Right kidney (tissue), 1 donor: ENCODE results near the gene CAVIN2.

Source experiments
- DNase-seq: peaks from one replicate; pipeline ENCODE4 v3.0.0-alpha.2; 2016

The CAVIN2 gene

DNA sequence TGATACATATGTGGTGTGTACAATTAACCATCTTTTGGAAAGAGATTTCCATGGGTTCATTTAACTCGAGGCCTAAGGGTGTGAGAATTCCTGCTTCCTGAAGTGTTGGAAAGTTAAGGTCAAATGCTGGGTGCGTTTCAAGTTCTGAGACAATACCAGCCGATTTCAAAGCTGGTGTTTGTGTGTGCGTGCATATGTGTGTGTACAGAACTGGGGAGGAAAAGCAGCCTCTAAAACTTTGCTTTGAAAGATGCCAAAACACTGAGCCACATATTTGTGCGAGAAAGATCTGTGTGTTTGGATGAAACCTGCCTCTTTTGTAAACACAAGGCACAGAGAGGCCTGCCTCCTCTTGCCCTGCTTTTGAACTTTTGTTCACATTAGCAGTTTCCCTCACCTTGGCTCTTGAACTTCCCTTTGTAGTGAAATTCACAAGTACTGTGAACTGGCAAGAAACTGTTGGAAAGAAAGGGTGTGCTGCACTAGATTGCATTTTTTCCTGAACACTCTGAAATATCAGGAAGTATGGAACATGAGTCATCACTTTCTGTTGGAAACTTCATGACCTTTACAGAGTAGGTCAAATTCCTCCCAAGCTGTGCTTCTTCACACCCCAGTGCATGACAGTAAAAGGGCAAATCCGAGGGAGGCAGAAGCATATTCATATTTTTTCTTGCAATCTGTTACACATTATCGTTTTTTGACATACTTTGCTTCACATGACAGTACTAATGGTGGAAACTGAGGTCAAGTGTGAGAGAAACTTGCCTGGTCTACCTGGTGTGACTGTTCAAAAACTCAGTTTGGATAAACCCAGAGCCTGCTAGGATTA is 20.0 kb upstream of the CAVIN2 start:
- peak; percentile 49 for DNase-seq

DNA sequence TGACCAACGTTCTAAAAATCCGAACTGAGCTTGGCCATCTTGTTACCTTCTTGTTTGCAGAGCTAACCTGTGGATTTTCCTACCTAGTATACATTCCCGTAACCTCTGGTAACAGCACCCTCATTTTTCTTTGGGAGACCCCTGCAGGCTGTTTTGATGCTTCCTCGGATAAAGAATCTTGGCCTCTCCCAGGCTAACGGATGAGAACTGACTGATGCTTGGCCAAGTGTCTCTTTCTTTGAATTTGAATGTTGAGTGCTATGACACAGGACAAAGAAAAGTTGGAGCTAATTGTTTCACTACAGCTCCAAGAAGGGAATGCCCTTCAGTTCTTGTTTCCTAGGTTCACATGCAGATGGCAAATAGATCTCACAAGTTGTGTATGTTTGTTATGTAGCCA is 19.3 kb upstream of the CAVIN2 start:
- DNase-seq = no peak

DNA sequence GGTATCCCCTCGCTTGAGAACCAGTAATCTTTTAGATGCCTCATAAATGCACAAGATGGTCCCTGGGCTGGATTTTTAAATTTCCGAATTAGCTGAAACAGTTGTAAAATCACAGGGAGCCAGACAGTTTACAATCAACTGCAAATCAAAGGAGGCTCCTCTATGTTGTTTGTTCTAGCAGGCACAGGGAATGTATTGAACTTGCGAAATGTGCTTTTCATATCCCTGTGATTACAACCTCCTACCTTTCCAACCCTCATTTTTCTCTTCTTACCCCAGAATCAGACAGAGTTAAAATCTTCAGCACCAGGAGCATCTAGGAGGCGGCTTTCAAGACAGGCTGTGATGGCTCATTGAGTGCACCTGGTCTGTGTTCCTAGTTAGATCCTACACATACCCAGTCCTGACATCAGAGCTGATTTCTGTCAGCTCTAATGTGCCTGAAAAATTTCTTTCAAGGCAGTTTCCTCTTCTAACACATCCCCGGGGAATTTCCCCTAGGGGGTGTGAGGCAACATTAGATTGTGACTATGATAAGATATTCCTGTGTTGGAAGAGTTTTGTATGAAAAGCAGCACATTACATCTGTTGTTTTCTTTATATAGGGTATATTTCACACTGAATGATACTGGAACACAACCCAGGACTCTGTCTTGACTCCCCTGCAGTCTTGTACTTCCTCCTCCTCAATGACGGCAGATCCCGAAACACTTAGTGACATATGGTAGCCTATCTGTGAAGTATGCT is 17.9 kb upstream of the CAVIN2 start:
- DNase-seq = no peak

DNA sequence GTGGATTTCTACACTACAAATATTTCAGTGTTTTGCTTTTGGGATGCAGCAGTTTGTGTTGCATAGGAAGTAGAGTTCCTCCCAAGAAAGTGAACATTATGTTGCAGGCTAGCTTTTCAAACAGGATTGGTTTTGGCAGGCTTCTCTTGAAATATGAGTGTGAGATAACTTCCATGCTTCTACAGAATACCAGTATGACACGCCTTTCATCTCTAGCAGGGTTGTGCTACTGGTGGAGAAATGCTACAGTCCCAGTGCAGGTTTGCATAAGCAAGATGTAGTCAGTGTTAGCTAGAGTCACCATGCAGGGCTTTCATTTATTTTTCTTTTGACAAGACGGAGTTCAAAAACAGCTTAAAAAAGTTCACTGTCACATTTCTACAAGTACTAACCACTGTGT is 17.1 kb upstream of the CAVIN2 start:
- DNase-seq = no peak

DNA sequence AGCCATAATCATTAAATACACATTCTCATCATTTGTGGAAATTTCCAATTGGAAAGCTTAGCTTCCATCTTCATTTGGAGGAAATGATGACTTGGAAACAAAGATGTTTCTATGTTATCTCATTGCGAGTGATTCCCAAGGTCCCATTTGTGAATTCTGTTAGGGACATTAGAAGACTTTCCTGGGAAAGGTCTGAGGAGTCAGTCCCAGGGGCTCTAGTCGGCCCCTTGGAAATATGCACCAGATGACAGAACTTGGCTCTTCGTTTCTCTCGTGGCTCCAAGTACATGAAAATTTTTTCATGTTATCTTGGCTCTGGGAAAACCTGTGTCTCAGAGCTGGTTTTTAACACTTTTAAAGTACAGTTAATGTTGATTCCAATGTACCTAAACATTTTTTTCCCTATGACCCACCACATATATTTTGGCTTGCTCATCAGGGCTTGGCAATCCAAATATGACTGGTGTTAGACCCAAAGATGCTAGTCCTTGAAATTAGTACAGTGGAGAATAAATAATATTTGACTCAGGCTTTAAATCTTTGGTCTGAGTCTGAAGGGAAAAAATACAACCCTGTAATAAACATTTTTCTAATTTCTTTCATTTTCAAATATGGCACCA is 15.4 kb upstream of the CAVIN2 start:
- DNase-seq = no peak

DNA sequence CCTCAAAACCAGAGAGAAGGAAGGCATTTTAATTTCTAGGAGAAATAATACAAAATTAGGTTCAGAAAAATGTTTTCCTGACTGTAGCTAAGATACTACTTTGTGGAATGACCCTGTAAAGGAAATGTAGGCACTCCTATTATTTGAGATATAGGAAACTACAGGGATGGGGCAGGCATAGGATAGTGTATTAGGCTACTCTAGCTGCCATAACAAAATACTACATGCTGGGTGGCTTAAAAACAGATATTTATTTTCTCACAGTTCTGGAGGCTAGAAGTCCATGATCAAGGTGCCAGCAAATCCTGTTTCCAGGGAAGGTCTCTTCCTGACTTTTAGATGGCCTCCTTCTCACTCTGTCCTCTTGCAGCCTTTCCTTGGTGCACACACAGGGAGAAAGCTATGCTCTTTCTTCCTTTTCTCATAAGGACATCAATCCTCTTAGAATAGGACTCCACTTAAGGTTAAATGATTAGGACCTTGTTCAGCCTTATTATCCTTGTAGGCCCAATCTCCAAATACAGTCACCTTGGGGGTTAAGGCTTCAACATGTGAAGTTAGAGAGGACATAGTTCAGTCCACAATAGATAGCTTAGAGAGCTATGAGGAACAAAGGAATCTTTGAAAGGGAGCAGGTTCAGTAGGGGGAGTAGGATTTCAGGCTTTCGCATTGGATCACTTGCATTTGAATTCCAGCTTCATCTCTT is 14.0 kb upstream of the CAVIN2 start:
- no peak for DNase-seq

DNA sequence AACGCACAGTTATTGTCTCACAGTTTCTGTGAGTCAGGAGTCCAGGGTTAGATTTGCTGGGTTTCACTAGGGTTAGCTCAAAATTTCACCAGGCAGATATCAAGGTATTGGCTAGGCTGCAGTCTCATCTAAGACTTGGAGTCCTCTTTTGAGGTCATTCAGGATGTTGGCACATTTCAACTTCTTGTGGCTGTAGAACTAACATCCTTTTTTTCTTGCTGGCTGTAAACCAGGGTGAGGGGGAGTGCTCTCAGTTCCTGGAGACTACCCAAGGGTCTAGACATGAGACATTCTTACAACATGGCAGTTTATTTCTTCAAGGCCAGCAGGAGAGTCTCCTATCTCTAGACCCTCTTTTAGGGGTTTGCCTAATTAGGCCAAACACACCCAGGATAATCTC is 12.8 kb upstream of the CAVIN2 start:
- no peak for DNase-seq

DNA sequence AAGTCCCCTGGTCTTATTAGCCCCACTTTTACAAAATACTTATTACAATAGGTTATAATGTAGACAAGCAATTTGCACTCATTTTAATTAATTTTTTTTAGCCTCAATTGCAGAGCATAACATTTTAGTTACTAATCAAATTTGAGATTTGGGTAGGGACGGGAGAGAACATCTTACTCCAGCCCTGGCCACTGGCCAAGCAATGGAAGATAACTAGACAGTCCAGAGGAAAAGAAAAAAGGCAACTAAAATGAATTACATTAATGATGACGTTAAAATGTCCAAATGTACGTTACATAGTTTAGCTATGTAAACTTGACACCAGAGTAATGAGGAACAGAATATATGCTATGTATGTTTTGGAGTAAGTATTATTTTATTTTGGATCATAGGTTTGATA is 11.0 kb upstream of the CAVIN2 start:
- DNase-seq = no peak

DNA sequence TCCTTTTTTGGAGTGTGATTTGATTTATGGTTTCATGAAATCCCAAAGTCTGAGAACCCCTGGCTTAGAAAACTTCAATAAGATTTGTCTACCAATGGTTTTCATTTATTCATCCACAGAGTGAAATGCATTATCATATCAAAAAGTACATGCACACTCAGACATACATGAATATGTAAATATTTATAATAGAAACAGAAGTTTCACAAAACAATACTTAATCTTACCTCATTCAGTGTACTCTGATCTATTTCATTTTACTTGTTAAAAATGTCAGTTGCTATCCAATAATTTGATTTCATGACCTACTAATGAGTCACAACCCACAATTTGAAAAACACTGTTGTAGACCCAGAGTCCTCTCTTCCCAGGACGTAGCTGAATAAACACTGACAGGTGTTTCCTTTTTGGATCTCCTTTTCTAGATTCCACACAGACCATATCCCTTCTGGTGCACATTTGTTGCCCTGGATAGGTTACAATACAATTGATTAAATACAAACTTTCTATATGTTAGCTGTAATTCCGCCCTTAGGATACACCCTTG is 10.4 kb upstream of the CAVIN2 start:
- DNase-seq = no peak

DNA sequence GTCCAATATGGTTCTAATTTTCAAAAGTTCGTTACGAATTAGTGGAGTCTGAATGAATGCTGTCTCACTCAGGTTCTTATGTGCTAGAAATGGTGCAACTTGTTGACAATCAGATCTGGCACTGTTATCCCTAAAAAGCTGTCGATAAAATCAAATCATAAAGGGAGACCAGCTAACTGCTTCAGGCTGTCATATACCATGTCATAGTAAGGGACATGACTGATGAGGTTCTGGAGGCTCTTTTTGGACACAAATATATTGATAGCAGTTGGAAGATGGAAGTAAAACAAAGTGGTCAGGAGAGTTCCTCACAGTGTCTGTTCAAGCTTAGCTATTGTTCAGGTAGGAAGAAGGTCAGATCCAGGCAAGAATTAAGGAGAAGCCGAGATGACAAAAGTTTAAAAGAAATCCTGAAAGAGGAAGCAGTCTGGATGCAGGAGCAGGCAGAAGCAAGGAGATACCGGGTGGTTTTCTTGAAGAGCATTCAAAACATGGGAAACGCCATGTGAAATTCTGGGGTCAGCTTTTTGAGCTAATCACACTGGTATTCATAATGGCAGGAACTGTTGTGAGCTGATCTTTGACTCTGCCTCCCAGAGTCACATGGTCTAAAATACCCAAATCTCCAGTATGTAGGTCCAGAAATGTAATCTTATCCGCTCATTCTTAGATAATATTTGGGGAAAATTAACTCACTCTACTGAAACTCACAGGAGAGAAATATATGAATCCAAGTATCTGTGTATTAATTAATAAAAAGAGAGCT is 9.4 kb upstream of the CAVIN2 start:
- DNase-seq = no peak

DNA sequence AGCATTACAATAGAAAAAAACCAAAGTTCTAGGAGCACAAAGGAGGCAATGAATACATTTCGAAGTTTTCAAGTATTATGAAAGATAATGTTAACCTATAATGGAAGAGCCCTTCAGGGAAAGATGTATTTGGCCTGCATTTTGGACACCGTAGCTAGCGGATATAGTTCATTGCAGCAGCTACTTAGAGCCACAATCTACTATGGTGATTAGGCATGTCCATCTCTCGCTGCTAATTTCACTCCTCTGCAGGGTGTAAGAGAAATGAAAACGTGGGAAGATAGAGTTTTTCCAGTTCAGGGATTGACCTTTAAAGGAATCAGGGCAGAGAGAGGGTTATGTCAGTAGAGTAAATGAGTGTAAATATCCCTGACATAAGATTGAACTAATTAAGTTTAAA is 8.5 kb upstream of the CAVIN2 start:
- no peak for DNase-seq

DNA sequence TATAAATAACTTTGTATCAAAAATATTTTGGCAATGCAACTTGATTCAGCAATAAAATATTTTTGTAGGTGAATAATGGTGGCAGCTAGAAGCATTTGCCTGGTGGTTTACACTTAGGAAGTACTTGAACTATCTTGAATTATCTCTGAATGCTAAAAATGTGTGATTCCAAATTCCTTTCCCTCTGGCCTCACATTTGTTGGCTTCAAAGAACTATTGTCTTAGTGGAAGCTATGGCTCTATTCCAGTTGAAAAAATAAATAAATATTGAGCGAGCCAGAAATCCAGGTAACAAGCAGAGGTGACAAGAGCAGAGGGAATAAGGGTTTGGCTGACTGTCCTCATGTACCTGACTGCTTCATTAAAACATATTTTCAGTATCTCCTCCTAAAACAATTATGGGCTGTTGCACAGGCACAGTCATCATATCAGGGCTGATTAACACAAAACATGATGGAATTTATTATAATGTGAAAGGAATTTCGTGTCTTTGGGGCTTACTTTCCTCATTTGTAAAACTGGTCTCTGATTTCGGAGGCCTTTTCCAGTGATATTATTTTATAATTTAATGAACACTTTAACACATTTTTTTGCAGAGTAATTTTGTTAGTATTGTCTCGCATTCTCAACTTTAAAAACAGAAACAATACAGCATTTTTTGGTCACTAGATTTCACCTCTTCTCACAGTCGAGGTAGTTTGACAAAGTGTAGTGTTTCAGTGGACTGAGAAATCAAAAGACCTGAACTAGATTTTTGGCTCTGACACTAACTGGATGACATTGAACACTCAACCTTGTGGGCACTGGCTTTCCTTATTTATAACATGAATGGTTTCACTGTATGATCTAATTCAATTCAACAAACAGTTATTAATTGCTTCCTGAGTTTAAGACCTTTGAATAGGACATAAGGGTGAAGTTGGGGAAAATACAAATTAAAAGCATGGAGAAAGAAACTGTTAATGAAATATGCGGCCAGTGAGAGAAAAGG is 7.8 kb upstream of the CAVIN2 start:
- no peak for DNase-seq

DNA sequence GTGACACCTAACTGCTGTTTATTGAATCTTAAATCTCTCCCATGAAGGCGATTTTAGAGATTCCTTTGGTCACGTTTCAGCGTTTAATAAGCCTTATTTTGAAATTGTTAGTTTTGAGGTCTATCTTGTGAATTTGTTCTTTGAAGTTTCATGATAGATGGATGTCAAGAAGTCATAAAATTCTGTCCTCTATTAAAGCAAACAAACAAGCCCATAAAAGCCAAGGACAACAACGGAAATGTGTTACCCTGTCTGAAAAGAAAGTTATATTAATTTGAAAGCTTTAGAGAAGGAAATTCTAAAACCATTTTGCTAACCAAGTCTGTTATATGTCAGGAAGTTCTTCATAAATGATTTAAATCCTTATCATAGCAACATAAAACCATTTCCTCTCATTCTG is 7.0 kb upstream of the CAVIN2 start:
- DNase-seq = no peak

DNA sequence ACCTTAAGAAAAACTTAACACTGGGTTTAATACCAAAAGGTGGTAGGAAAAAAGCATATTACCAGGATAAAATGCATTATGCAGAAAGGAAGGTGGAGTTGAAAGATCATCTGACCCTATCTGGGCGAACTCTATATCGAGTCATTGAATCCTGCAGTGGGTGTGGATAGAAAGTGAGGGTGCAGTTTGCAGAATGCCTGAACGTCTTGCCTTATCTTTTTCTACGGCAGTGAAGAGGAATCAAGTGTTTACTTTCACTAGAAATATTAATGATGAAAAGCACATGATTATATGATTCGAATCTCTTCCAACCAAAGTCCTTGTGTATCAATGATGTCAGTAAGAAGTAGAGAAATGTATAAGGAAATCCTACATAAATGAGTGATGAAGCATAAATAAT is 4.3 kb upstream of the CAVIN2 start:
- no peak for DNase-seq

DNA sequence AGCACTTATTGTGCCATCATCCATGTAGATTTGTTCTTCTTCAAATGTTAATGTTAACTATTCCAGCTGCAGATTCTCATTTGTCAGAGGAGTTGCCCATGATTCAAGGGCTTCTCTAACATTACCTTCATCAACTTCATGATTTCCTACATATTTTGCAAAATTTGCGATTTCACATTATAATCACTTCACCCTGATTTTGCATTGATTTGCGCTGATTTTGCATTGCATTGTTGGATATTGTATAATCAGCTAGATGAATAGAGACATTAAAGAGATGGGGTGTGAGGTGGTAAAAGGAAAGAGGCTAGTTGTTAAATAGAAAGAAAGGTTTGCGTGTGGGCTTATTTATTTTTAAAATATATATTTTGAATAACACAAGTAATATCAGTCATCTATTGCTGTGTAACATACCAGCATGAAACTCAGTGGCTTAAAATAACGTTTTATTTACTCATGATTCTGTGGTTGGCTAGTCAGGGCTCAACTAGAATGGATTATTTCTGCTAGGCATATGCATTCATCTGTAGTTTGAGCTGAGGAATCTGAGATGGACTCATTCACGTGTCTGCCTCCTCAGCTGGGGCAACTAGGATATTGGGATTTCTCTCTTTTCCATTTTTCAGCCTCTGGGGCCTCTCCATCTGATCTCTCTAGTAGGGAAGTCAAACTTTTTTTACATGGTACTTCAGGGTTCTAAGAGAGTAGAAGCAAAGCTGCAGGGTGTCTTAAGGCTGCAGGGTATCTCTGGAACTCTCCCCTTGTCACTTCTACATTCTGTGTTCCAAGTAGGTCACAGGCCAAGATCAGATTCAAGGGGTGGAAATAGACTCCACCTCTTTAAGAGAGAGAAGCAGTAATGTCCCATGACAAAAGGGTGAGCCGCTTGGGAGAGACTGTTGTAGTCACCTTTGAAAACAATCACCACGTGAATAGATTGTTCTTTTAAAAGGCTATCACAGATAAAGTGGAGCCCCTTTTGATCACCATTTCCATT is 2.2 kb upstream of the CAVIN2 start:
- DNase-seq = no peak

DNA sequence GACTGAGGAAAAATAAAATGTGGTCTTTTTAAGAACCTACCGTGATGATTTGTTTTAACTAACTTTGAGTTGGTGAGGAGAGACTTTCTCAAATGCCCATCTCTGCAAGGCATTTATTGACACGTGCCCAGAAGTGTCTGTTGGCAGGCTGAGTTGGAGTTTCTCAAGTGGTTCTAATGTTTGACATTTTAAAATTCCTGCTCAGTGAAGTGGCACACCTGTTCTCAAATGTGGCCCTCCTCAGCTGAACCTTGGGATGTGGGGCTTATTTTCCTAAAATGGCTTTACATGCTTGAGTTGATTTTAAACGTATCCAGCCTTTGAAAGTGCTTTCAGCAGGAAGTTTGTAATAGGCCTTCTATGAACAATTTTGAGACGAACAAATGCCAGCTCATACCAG is 876 bp upstream of the CAVIN2 start:
- no peak for DNase-seq

DNA sequence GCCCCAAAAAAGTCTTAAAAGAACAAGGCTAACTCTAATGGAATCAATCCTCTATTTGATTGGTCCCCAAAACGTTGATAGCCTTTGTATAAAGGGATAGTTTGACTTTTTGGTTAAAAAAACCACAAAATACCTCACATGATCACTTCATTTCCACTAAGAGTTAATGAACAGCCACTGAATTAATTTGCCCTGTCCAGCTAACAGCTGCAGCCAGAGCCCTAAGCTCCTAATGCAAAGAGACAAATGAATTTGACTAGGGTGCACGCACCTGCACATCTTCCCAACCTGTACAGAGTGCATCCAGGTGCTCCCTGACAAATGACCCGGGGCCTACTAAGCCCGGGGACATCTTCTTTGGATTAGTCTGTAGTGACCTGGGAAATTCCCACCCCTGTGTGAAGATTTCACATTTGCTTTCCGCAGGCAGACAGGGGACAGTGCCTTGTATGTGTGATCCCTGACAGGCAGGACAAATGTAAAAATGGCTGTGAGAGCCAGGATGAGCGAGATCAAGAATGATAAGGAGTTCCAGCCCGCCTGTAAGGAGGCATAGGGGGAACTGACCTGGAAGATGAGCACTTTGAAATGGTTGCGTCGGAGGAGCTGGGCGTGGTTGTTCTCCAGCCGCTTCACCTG is 893 bp downstream of the CAVIN2 start:
- no peak for DNase-seq

DNA sequence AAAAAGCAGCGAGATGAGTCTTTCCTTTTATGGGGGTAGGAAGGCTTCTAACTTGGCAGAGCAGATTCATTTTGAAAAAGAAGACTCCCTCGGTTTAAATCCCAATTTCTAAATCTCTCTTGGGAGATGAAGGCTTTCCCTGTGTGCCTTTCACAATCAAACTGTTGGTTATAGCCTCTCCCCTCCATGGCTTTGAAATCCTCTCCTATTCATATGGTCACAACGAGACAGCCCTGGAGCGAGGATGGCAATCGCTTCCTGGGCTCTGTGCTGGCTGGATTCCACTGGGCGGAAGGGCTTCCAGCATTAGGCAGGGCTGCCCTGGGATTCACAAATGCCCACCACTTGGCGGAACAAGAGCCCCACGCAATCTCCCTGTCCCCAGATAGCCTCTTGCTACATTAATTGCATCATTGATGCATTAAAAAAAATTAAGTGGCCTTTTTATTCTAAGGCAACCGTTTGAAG is 1.6 kb downstream of the CAVIN2 start:
- DNase-seq = no peak

DNA sequence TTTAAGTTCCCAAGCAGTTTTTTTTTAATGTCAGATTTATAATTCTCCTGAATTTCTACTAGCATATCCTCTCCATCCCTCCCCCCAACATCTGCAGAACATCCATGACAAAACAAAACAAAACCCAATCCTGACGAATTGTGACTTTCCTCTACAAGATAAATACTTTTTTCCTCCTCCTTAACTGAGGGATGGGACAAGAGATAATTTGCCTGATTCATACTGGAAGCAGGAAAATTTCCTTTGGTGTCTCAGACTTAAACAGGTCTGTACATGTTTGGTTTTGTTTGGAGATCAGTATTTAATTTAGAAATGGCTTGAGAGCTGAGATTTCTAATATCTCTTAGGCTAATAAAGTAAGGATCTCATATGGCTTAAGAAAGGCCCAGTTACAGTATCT is 2.2 kb downstream of the CAVIN2 start:
- no peak for DNase-seq
